Measurements from ENCODE around the gene SCLY. TPM values are rescaled to one million over a fixed set of nuclear protein-coding genes. Genes with fewer than 3 reads are reported as not detected.

The SCLY gene
- total and polyA plus RNA-seq, 10 donors: 5.8 to 22.7 (median 14.6) TPM

DNA sequence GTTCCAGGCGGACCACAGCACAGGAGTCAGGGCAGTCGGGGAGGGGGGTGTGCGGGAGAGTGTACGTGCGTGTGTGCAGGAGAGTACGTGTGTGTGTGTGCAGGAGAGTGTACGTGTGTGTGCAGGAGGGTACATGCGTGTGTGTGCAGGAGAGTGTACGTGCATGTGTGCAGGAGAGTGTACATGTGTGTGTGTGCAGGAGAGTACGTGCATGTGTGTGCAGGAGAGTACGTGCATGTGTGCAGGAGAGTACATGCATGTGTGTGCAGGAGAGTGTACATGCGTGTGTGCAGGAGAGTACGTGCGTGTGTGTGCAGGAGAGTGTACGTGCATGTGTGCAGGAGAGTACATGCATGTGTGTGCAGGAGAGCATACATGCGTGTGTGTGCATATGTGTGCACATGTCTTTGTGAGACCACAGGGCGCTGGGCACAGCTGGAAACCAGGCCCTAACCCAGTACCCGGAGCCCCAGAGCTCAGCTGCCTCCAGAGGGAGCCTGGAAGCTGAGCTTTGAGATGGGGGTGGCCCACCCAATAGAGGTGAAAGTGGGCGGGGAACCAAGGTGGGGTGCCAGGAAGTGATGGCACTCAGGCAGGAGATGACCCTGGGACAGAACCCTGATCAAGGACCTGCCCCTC, 63.8 kb downstream of the SCLY start:
- Histone ChIP-seq H3K4me1 (peaks cover 0 to 14% (median 3%) of the 10 kb centered on the region in 6 donors), H3K27me3 (replicated peaks in 1 of 7) (peaks cover 0 to 20% (median 0%) of the 10 kb centered on the region in 7 donors), H3K27ac (no peak overlapping the region), H3K4me3 (no peak overlapping the region), H3K9me3 (no peaks in the 10 kb centered on the region), H3K36me3 (no peaks in the 10 kb centered on the region)
- WGBS, 5 donors: 87 to 95% (median 92%) methylated on average over 19 of the region's 19 CpGs
- intact Hi-C loops (cut with DNase I; ENCODE audit: low total_unique reads): no loop called here
- peak; percentile 47 for DNase-seq
- TF ChIP-seq POLR2A (IDR thresholded peaks at IDR 0.05): no peak
- TF ChIP-seq POLR2AphosphoS5 (IDR thresholded peaks at IDR 0.05): no peak
- TF ChIP-seq, protein P1, sequence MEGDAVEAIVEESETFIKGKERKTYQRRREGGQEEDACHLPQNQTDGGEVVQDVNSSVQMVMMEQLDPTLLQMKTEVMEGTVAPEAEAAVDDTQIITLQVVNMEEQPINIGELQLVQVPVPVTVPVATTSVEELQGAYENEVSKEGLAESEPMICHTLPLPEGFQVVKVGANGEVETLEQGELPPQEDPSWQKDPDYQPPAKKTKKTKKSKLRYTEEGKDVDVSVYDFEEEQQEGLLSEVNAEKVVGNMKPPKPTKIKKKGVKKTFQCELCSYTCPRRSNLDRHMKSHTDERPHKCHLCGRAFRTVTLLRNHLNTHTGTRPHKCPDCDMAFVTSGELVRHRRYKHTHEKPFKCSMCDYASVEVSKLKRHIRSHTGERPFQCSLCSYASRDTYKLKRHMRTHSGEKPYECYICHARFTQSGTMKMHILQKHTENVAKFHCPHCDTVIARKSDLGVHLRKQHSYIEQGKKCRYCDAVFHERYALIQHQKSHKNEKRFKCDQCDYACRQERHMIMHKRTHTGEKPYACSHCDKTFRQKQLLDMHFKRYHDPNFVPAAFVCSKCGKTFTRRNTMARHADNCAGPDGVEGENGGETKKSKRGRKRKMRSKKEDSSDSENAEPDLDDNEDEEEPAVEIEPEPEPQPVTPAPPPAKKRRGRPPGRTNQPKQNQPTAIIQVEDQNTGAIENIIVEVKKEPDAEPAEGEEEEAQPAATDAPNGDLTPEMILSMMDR (IDR thresholded peaks at IDR 0.05 in 8 of 11, conservative IDR thresholded peaks at IDR 0.05 in 3 of 11): no peak

DNA sequence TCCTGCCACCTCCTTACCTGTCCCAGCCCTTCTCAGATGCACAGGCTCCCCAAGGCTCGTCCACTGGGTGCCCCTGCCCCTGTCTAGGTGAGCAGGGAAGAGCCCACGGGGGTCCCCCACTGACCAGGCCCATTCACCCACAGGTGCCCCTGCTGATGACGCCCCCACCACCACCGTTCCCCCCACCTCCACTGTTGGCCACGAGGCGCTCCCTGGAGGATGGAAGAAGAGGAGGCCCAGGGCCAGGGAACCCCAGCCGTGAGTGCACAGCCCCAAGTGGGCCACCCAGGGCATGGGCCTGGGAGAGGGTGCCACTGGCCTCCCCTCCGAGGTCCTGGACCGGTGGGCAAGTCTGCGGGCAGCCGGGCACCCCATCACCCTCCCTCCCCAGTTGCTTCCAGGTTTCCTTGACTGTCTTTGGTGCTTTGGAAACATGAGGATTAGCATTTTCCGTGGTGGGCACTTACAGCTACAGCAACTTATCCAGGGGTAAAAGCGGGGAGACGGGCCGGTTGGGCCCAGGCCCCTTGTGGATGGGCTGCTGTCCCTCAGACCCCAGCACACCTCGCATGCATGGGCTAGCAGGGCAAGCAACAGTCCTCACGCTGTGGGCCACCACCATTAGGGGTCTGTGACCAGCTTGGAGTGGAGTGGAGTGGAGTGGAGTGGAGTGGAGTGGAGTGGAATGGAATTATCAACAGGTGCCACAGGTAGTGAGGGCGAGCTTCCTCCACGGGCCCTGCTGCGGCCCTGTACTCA, 64.5 kb downstream of the SCLY start:
- Histone ChIP-seq H3K36me3 (no peaks in the 10 kb centered on the region), H3K27me3 (replicated peaks in 1 of 7) (peaks cover 0 to 17% (median 0%) of the 10 kb centered on the region in 7 donors), H3K27ac (no peak overlapping the region), H3K4me1 (peaks cover 0 to 8% (median 3%) of the 10 kb centered on the region in 6 donors), H3K9me3 (no peaks in the 10 kb centered on the region), H3K4me3 (no peak overlapping the region)
- TF ChIP-seq POLR2A (IDR thresholded peaks at IDR 0.05) (no peak), POLR2AphosphoS5 (IDR thresholded peaks at IDR 0.05) (no peak)
- TF ChIP-seq, protein P1 (IDR thresholded peaks at IDR 0.05 in 8 of 11, conservative IDR thresholded peaks at IDR 0.05 in 3 of 11): no peak
- 88 to 94% (median 89%) methylated on average over 14 to 20 of the region's 20 CpGs for WGBS, 5 donors
- intact Hi-C loops (cut with DNase I; ENCODE audit: low total_unique reads): no loop called here
- DNase-seq: peak; percentile 58

DNA sequence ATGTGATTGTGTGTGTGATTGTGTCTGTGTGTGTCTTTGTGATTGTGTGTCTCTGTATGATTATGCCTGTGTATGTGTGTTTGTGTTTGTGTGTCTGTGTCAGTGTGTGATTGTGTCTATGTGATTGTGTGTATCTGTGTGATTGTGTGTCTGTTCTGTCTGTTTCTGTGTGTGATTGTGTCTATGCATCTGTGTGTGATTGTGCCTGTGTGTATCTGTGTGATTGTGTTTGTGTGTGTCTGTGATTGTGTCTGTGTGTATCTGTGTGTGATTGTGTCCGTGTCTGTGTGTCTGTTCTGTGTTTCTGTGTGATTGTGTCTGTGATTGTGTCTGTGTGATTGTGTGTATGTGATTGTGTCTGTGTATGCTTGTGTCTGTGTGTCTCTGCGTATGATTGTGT, 65.5 kb downstream of the SCLY start:
- intact Hi-C loops (cut with DNase I; ENCODE audit: low total_unique reads): no loop called here
- Histone ChIP-seq H3K4me3 (no peak overlapping the region), H3K27ac (no peak overlapping the region), H3K27me3 (replicated peaks in 1 of 7) (peaks cover 0 to 6% (median 0%) of the 10 kb centered on the region in 7 donors), H3K9me3 (no peaks in the 10 kb centered on the region), H3K36me3 (no peaks in the 10 kb centered on the region), H3K4me1 (peaks cover 0 to 6% (median 2%) of the 10 kb centered on the region in 6 donors)
- WGBS, 5 donors: 89 to 97% (median 95%) methylated on average over 2 of the region's 2 CpGs
- DNase-seq: no peak
- TF ChIP-seq, protein P1 (IDR thresholded peaks at IDR 0.05 in 8 of 11, conservative IDR thresholded peaks at IDR 0.05 in 3 of 11): no peak
- TF ChIP-seq POLR2A (IDR thresholded peaks at IDR 0.05) (no peak), POLR2AphosphoS5 (IDR thresholded peaks at IDR 0.05) (no peak)

DNA sequence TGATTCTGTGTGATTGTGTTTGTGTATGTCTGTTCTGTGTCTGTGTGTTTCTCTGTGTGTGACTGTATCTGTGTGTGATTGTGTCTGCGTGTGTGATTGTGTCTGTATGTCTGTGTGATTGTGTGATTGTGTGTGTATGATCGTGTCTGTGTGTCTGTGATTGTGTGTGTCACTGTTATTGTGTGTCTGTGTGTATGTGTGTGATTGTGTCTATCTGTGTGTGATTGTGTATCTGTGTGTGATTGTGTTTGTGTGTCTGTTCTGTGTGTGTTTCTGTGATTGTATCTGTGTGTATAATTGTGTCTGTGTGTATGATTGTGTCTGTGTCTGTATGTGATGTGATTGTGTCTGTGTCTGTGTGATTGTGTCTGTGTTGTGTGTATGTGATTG, 66.0 kb downstream of the SCLY start:
- intact Hi-C loops (cut with DNase I; ENCODE audit: low total_unique reads): no loop called here
- DNase-seq: no peak

More for the DNA sequence above, 66.0 kb downstream of the SCLY start:
- Histone ChIP-seq H3K4me3 (no peak overlapping the region), H3K27me3 (replicated peaks in 1 of 7) (peaks cover 0 to 5% (median 0%) of the 10 kb centered on the region in 7 donors), H3K36me3 (no peaks in the 10 kb centered on the region), H3K27ac (no peak overlapping the region), H3K4me1 (peaks cover 0 to 6% (median 2%) of the 10 kb centered on the region in 6 donors), H3K9me3 (no peaks in the 10 kb centered on the region)
- TF ChIP-seq POLR2AphosphoS5 (IDR thresholded peaks at IDR 0.05) (no peak), POLR2A (IDR thresholded peaks at IDR 0.05) (no peak)
- TF ChIP-seq, protein P1 (IDR thresholded peaks at IDR 0.05 in 8 of 11, conservative IDR thresholded peaks at IDR 0.05 in 3 of 11): no peak
- WGBS, 5 donors: 88 to 95% (median 90%) methylated on average over 2 of the region's 2 CpGs

All from spleen (tissue), 11 donors.